Calu3 (cell line): ENCODE data around the gene ZAR1. TPM values are rescaled to one million over a fixed set of nuclear protein-coding genes. Genes with fewer than 3 reads are reported as not detected.

ENCODE experiments used
- BruUV-seq: library from RNA; stranded (reverse); fragments of 400-500 nt; replicated peaks from 2 replicates; lab custom pipeline; 2021; lab: Mats Ljungman, UMichigan
- CTCF ChIA-PET: fragments of 300-600 bp; sonication (Branson Sonifier 250); formaldehyde crosslinking; loops from one replicate; lab custom pipeline; 2022; ENCODE audit warnings: antibody characterized with exemption; lab: Charles Lee
- DNase-seq: peaks from one replicate; pipeline ENCODE4 v3.0.0; 2022
- H3K27ac Mint-ChIP-seq: one replicate; pipeline ENCODE4 v1.8.0; 2022; ENCODE audit warnings: mixed read lengths; ENCODE audit not compliant: unreplicated experiment
- H3K27me3 Mint-ChIP-seq: one replicate; pipeline ENCODE4 v1.8.0; 2022; ENCODE audit warnings: mixed read lengths; ENCODE audit not compliant: unreplicated experiment
- H3K36me3 Mint-ChIP-seq: one replicate; pipeline ENCODE4 v1.8.0; 2022; ENCODE audit warnings: mild to moderate bottlenecking, moderate library complexity, mixed read lengths; ENCODE audit not compliant: insufficient read depth, unreplicated experiment
- H3K4me1 Mint-ChIP-seq: one replicate; pipeline ENCODE4 v1.8.0; 2022; ENCODE audit warnings: mild to moderate bottlenecking, low read depth, mixed read lengths; ENCODE audit not compliant: unreplicated experiment
- H3K4me3 Mint-ChIP-seq: one replicate; pipeline ENCODE4 v1.8.0; 2022; ENCODE audit warnings: mild to moderate bottlenecking, low read depth, moderate library complexity, mixed read lengths; ENCODE audit not compliant: unreplicated experiment
- H3K9me3 Mint-ChIP-seq: one replicate; pipeline ENCODE4 v1.8.0; 2022; ENCODE audit warnings: low read depth, mixed read lengths; ENCODE audit not compliant: unreplicated experiment
- intact Hi-C: fragments of 100-400 bp; cut with micrococcal nuclease; formaldehyde crosslinking; loops from one replicate; pipeline ENCODE4 v1.10.0; 2022; ENCODE audit not compliant: unreplicated experiment
- total RNA-seq: library from RNA; stranded (reverse); gene quantifications from 2 replicates; pipeline ENCODE4 v1.2.3, GENCODE V29; 2022
- TF ChIP-seq, protein P1 (sequence below): fragments of 200-600 bp; IDR thresholded peaks from one replicate; pipeline ENCODE4 v1.8.0; 2022; ENCODE audit warnings: antibody characterized with exemption; ENCODE audit not compliant: unreplicated experiment

The ZAR1 gene
- total RNA-seq, 1 experiment from 2014 or later = not detected

DNA sequence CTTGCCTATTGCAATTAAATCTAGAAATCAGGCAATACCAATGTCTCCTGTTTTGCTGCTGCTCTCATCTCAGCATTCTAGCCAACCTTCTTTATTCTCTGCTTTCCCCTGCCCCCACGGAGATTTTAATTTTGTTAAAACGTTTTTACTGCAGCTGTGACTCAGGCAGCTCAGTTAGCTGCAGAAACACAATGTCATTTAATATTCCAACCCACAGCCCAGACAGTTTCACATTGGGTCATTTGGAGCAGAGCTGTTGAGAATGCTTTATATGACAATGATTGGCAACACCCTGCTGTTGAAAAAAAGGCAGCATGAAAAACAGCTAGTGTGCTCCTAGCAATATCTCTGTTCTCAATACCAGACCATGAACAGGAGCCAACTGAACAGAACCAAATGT is 19.5 kb upstream of the ZAR1 start:
- DNase-seq = no peak
- no TSS peak for BruUV-seq
- Mint-ChIP-seq H3K9me3 (no peaks in the 10 kb centered on the region), H3K36me3 (no peaks in the 10 kb centered on the region), H3K4me3 (no peak overlapping the region), H3K27me3 (no peaks in the 10 kb centered on the region), H3K27ac (no peak overlapping the region), H3K4me1 (no peaks in the 10 kb centered on the region)
- TF ChIP-seq, protein P1, sequence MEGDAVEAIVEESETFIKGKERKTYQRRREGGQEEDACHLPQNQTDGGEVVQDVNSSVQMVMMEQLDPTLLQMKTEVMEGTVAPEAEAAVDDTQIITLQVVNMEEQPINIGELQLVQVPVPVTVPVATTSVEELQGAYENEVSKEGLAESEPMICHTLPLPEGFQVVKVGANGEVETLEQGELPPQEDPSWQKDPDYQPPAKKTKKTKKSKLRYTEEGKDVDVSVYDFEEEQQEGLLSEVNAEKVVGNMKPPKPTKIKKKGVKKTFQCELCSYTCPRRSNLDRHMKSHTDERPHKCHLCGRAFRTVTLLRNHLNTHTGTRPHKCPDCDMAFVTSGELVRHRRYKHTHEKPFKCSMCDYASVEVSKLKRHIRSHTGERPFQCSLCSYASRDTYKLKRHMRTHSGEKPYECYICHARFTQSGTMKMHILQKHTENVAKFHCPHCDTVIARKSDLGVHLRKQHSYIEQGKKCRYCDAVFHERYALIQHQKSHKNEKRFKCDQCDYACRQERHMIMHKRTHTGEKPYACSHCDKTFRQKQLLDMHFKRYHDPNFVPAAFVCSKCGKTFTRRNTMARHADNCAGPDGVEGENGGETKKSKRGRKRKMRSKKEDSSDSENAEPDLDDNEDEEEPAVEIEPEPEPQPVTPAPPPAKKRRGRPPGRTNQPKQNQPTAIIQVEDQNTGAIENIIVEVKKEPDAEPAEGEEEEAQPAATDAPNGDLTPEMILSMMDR = no peak
- intact Hi-C loops = no loop called here
- CTCF ChIA-PET = no interaction called here

DNA sequence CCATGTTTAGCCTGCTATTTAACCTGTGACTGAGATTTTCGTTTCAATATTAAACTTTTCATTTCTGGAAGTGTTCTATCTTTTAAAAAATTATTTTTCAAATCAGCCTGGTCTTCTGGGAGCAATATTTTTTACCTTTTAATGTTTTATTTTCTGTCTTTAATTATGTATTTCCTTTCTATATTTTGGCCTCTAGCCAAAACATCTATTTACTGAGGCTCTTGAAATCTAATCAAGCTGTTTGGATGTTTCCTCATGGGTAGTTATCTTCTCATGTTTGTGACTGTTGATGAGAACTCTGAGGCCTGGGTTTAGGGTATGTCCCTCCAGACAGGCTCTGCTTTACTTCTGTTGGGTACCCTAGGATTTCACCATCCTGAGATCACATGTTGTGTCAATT is 17.3 kb upstream of the ZAR1 start:
- Mint-ChIP-seq H3K4me3 (no peak overlapping the region), H3K27ac (no peak overlapping the region), H3K36me3 (no peaks in the 10 kb centered on the region), H3K4me1 (no peaks in the 10 kb centered on the region), H3K9me3 (no peaks in the 10 kb centered on the region), H3K27me3 (no peaks in the 10 kb centered on the region)
- BruUV-seq = no TSS peak
- TF ChIP-seq, protein P1 = no peak
- intact Hi-C loops = no loop called here
- CTCF ChIA-PET = no interaction called here
- no peak for DNase-seq

DNA sequence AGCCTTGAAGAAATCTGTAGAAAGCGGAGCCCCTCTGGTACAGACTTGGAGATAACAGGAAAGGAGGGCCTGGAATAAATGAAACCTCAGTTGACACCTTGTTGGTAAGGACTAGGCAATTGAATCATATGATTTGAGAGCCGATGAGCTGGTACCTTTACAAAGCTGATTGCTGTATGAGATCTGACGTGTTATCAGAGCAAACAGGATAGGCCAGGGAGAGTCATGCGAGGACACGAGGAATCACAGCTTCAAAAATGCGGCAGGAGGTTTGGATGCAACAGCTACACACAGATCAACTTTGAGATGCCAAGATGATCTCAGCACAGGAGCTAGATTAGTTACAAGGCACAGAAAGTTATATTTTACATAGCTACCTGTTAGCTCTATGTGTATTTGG is 14.3 kb upstream of the ZAR1 start:
- H3K4me1 Mint-ChIP-seq = no peaks in the 10 kb centered on the region
- H3K36me3 Mint-ChIP-seq = no peaks in the 10 kb centered on the region
- no peak overlapping the region for H3K4me3 Mint-ChIP-seq
- intact Hi-C loops = no loop called here
- CTCF ChIA-PET = no interaction called here
- BruUV-seq = no TSS peak
- no peak overlapping the region for H3K27ac Mint-ChIP-seq
- TF ChIP-seq, protein P1 = no peak
- DNase-seq = no peak
- no peaks in the 10 kb centered on the region for H3K9me3 Mint-ChIP-seq
- H3K27me3 Mint-ChIP-seq = no peaks in the 10 kb centered on the region

DNA sequence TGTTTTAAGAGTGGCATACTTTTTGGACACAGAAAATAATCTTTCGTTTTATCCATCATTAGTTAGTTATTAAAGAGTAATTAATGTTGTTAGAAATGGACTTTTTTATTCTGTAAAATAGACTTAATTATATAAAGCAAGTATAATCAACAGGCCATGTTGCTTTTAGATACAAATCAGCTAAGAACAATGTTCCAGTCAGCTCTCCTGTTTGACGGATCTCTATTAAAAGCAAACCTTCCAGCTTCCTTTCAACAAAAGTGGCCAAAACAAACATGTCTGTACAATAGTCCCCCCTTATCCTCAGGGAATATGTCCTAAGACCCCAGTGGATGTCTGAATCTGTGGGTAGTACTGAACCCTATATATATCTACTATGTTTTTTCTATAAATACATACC is 11.8 kb upstream of the ZAR1 start:
- CTCF ChIA-PET = no interaction called here
- DNase-seq = no peak
- BruUV-seq = no TSS peak
- H3K27ac Mint-ChIP-seq = no peak overlapping the region
- H3K36me3 Mint-ChIP-seq = no peaks in the 10 kb centered on the region
- H3K9me3 Mint-ChIP-seq = no peaks in the 10 kb centered on the region
- intact Hi-C loops = no loop called here
- peaks cover 13% of the 10 kb centered on the region for H3K27me3 Mint-ChIP-seq
- H3K4me3 Mint-ChIP-seq = no peak overlapping the region
- no peaks in the 10 kb centered on the region for H3K4me1 Mint-ChIP-seq
- TF ChIP-seq, protein P1 = no peak
